ENCODE results near the gene RASGRP1.
"Not testable (repeated sequence)": the region's sequence is repeated elsewhere in the genome, so short reads cannot be mapped to it uniquely, and the experiment has no call there.

RASGRP1 gene

GRCh38 chr15:38564557-38565286 lies at the start of gene RASGRP1:
Gene RASGRP1, minus strand, starts transcription at chr15:38564814. Its CDS starts 186 bp downstream, at chr15:38564628.
- peak; percentile 45 for DNase-seq

- DNase-seq: no peak
Observed at GRCh38 chr15:38613085-38613484, 48.5 kb upstream of the RASGRP1 start.

GRCh38 chr15:38612159-38612863 lies 47.7 kb upstream of the RASGRP1 start:
- DNase-seq: no peak

- no peak for DNase-seq
Observed at GRCh38 chr15:38611228-38611627, 46.6 kb upstream of the RASGRP1 start.

- no peak for DNase-seq
Observed at GRCh38 chr15:38610748-38611147, 46.1 kb upstream of the RASGRP1 start.

GRCh38 chr15:38609097-38609738 lies 44.6 kb upstream of the RASGRP1 start:
- no peak for DNase-seq

GRCh38 chr15:38608682-38609081 lies 44.1 kb upstream of the RASGRP1 start:
- DNase-seq: no peak

- DNase-seq: no peak
Observed at GRCh38 chr15:38605744-38606143, 41.1 kb upstream of the RASGRP1 start.

- no peak for DNase-seq
Observed at GRCh38 chr15:38603672-38604071, 39.1 kb upstream of the RASGRP1 start.

GRCh38 chr15:38602910-38603670 lies 38.5 kb upstream of the RASGRP1 start:
- DNase-seq: no peak

GRCh38 chr15:38600236-38600635 lies 35.6 kb upstream of the RASGRP1 start:
- DNase-seq: no peak

GRCh38 chr15:38598749-38599148 lies 34.1 kb upstream of the RASGRP1 start:
- no peak for DNase-seq

- DNase-seq: no peak
Observed at GRCh38 chr15:38597219-38597800, 32.7 kb upstream of the RASGRP1 start.

GRCh38 chr15:38593524-38593923 lies 28.9 kb upstream of the RASGRP1 start:
- no peak for DNase-seq

GRCh38 chr15:38589502-38589901 lies 24.9 kb upstream of the RASGRP1 start:
- DNase-seq: peak; percentile 70

GRCh38 chr15:38588672-38589071 lies 24.1 kb upstream of the RASGRP1 start:
- no peak for DNase-seq

GRCh38 chr15:38587214-38587613 lies 22.6 kb upstream of the RASGRP1 start:
- no peak for DNase-seq

- not testable (repeated sequence) for DNase-seq
Observed at GRCh38 chr15:38586005-38586404, 21.4 kb upstream of the RASGRP1 start.

GRCh38 chr15:38578626-38579025 lies 14.0 kb upstream of the RASGRP1 start:
- no peak for DNase-seq

- no peak for DNase-seq
Observed at GRCh38 chr15:38577424-38577987, 12.9 kb upstream of the RASGRP1 start.

- no peak for DNase-seq
Observed at GRCh38 chr15:38576837-38577236, 12.2 kb upstream of the RASGRP1 start.

- no peak for DNase-seq
Observed at GRCh38 chr15:38576261-38576660, 11.6 kb upstream of the RASGRP1 start.

Data from HCEC 1CT (cell line).